Stimulated activated CD4-positive, alpha-beta T cell treated with anti-CD3 and anti-CD28 coated beads, Interleukin-15, amount 100 ng/mL, for 24 hours (primary cell): ENCODE results near the gene TLK1.

Source experiments
- DNase-seq: peaks from one replicate; pipeline ENCODE4 v3.0.0-alpha.2; 2020

The TLK1 gene

GRCh38 chr2:171160119-171160955 lies at the start of gene TLK1:
TSS of gene TLK1 (minus strand) at chr2:171160893. CDS start at chr2:171160428, 465 bp downstream.
- peak; percentile 81 for DNase-seq

- no peak for DNase-seq
Measured at GRCh38 chr2:171210216-171210863, 49.6 kb upstream of the TLK1 start.

GRCh38 chr2:171208657-171209056 lies 48.0 kb upstream of the TLK1 start:
- no peak for DNase-seq

- DNase-seq = no peak
Measured at GRCh38 chr2:171206422-171207115, 45.9 kb upstream of the TLK1 start.

- DNase-seq = no peak
Measured at GRCh38 chr2:171205551-171205950, 44.9 kb upstream of the TLK1 start.

- no peak for DNase-seq
Measured at GRCh38 chr2:171201767-171202166, 41.1 kb upstream of the TLK1 start.

- no peak for DNase-seq
Measured at GRCh38 chr2:171201271-171201670, 40.6 kb upstream of the TLK1 start.

- DNase-seq = no peak
Measured at GRCh38 chr2:171200469-171200868, 39.8 kb upstream of the TLK1 start.

- no peak for DNase-seq
Measured at GRCh38 chr2:171191021-171191420, 30.3 kb upstream of the TLK1 start.

GRCh38 chr2:171187819-171188218 lies 27.1 kb upstream of the TLK1 start:
- no peak for DNase-seq

GRCh38 chr2:171187177-171187576 lies 26.5 kb upstream of the TLK1 start:
- DNase-seq = no peak

GRCh38 chr2:171185941-171186340 lies 25.2 kb upstream of the TLK1 start:
- DNase-seq = no peak

- DNase-seq = no peak
Measured at GRCh38 chr2:171185165-171185818, 24.6 kb upstream of the TLK1 start.

- DNase-seq = no peak
Measured at GRCh38 chr2:171181064-171182049, 20.7 kb upstream of the TLK1 start.

GRCh38 chr2:171180229-171180930 lies 19.7 kb upstream of the TLK1 start:
- no peak for DNase-seq

- DNase-seq = no peak
Measured at GRCh38 chr2:171178993-171179392, 18.3 kb upstream of the TLK1 start.

GRCh38 chr2:171176516-171176915 lies 15.8 kb upstream of the TLK1 start:
- DNase-seq = no peak

- DNase-seq = no peak
Measured at GRCh38 chr2:171174075-171174474, 13.4 kb upstream of the TLK1 start.

GRCh38 chr2:171173087-171173486 lies 12.4 kb upstream of the TLK1 start:
- peak; percentile 33 for DNase-seq

GRCh38 chr2:171171808-171172207 lies 11.1 kb upstream of the TLK1 start:
- no peak for DNase-seq

GRCh38 chr2:171169839-171170238 lies 9.1 kb upstream of the TLK1 start:
- DNase-seq = no peak
